Breast epithelium (tissue), 4 donors: ENCODE data around the gene ZMYM2. TPM values are rescaled to one million over a fixed set of nuclear protein-coding genes. Genes with fewer than 3 reads are reported as not detected.

Source experiments
- DNase-seq, 2 donors: peaks; one replicate each; pipeline ENCODE4 v3.0.0-alpha.2; 2019; ENCODE audit warnings: low spot score in 2 of 2
- H3K27ac ChIP-seq, 2 donors: fragments of 200-600 bp; sonication (generic) in 1 of 2; one replicate each; pipeline ENCODE4 v1.5.1; 2016 to 2019; ENCODE audit warnings: mild to moderate bottlenecking in 1 of 2
- H3K27me3 ChIP-seq, 2 donors: fragments of 200-600 bp; sonication (generic) in 1 of 2; one replicate each; pipeline versions ENCODE4 v1.5.1 to v1.6.0; 2017 to 2019; ENCODE audit warnings: control low read depth in 1 of 2, mild to moderate bottlenecking in 1 of 2
- H3K36me3 ChIP-seq: fragments of 200-600 bp; one replicate; pipeline ENCODE4 v1.5.1; 2019
- H3K4me1 ChIP-seq, 2 donors: fragments of 200-600 bp; sonication (generic); one replicate each; pipeline ENCODE4 v1.5.1; 2016 to 2019; ENCODE audit warnings: control low read depth in 1 of 2
- H3K4me3 ChIP-seq, 3 donors: fragments of 200-600 bp; sonication (generic); 1 replicate in 2 of 3; 2 replicates in 1 of 3; pipeline ENCODE4 v1.5.1; 2016 to 2019; ENCODE audit warnings: mild to moderate bottlenecking in 3 of 3, moderate library complexity in 2 of 3
- H3K9me3 ChIP-seq, 2 donors: fragments of 200-600 bp; sonication (generic) in 1 of 2; one replicate each; pipeline ENCODE4 v1.5.1; 2016 to 2019; ENCODE audit warnings: control low read depth in 1 of 2
- CTCF ChIP-seq, 3 donors: fragments of 450-650 bp; IDR thresholded peaks; one replicate each; pipeline ENCODE4 v1.5.1; 2016 to 2017; ENCODE audit warnings: antibody characterized with exemption in 3 of 3, mild to moderate bottlenecking in 3 of 3, moderate library complexity in 3 of 3
- POLR2A ChIP-seq: fragments of 450-650 bp; IDR thresholded peaks from one replicate; pipeline ENCODE4 v1.6.1; 2016; ENCODE audit warnings: antibody characterized with exemption, mild to moderate bottlenecking, moderate library complexity
- POLR2AphosphoS5 ChIP-seq, 3 donors: sonication (generic); formaldehyde crosslinking; IDR thresholded peaks; one replicate each; pipeline ENCODE4 v1.6.1; 2017; ENCODE audit warnings: antibody characterized with exemption in 3 of 3
- intact Hi-C: fragments of 100-400 bp; cut with DNase I; formaldehyde crosslinking; loops from one replicate; pipeline ENCODE4 v1.15.1; 2023; ENCODE audit warnings: low total_unique reads
- total RNA-seq, 3 donors: library from RNA; depleted of rRNA; stranded (reverse); fragments of >200 nt; gene quantifications; one replicate each; pipeline ENCODE4 v1.1.0, GENCODE V29; 2016

The ZMYM2 gene
- total RNA-seq, 3 donors from 2014 or later: 76.5 to 118 (median 93.1) TPM

GRCh38 chr13:20077086-20077485, 118.6 kb downstream of the ZMYM2 start:
- intact Hi-C loops: no loop called here
- no peak overlapping the region for H3K4me3 ChIP-seq
- TF ChIP-seq POLR2A: no peak
- no peak for TF ChIP-seq POLR2AphosphoS5 (IDR thresholded peaks at IDR 0.05)
- TF ChIP-seq CTCF (IDR thresholded peaks at IDR 0.05): no peak
- no peak overlapping the region for H3K27ac ChIP-seq
- DNase-seq: no peak
- H3K27me3 ChIP-seq: no peaks in the 10 kb centered on the region
- H3K9me3 ChIP-seq: no peaks in the 10 kb centered on the region
- H3K4me1 ChIP-seq: no peaks in the 10 kb centered on the region
- H3K36me3 ChIP-seq: no peaks in the 10 kb centered on the region

- Histone ChIP-seq H3K9me3 (no peaks in the 10 kb centered on the region), H3K27me3 (no peaks in the 10 kb centered on the region), H3K4me1 (no peaks in the 10 kb centered on the region), H3K27ac (no peak overlapping the region), H3K4me3 (no peak overlapping the region), H3K36me3 (no peaks in the 10 kb centered on the region)
- DNase-seq: no peak
- TF ChIP-seq POLR2AphosphoS5 (IDR thresholded peaks at IDR 0.05): no peak
- no peak for TF ChIP-seq POLR2A
- TF ChIP-seq CTCF (IDR thresholded peaks at IDR 0.05): no peak
- intact Hi-C loops: no loop called here
Observed at GRCh38 chr13:20080377-20081164, 122.0 kb downstream of the ZMYM2 start.

- intact Hi-C loops: no loop called here
- Histone ChIP-seq H3K36me3 (no peaks in the 10 kb centered on the region), H3K27ac (no peak overlapping the region), H3K4me1 (no peaks in the 10 kb centered on the region), H3K9me3 (no peaks in the 10 kb centered on the region), H3K27me3 (no peaks in the 10 kb centered on the region), H3K4me3 (no peak overlapping the region)
- DNase-seq: no peak
- TF ChIP-seq POLR2A: no peak
- TF ChIP-seq POLR2AphosphoS5 (IDR thresholded peaks at IDR 0.05): no peak
- no peak for TF ChIP-seq CTCF (IDR thresholded peaks at IDR 0.05)
Observed at GRCh38 chr13:20090349-20090748, 131.8 kb downstream of the ZMYM2 start.

GRCh38 chr13:20093951-20094350, 135.4 kb downstream of the ZMYM2 start:
- Histone ChIP-seq H3K9me3 (no peaks in the 10 kb centered on the region), H3K4me3 (no peak overlapping the region), H3K27me3 (peaks cover 0 to 16% of the 10 kb centered on the region in 2 donors), H3K36me3 (no peaks in the 10 kb centered on the region), H3K4me1 (no peaks in the 10 kb centered on the region), H3K27ac (no peak overlapping the region)
- no peak for DNase-seq
- intact Hi-C loops: no loop called here
- TF ChIP-seq POLR2AphosphoS5 (IDR thresholded peaks at IDR 0.05) (no peak), POLR2A (no peak), CTCF (IDR thresholded peaks at IDR 0.05) (no peak)

GRCh38 chr13:20099319-20099718, 140.8 kb downstream of the ZMYM2 start:
- TF ChIP-seq POLR2AphosphoS5 (IDR thresholded peaks at IDR 0.05) (no peak), POLR2A (no peak), CTCF (IDR thresholded peaks at IDR 0.05) (no peak)
- DNase-seq: no peak
- Histone ChIP-seq H3K4me3 (no peak overlapping the region), H3K27me3 (peaks cover 0 to 41% of the 10 kb centered on the region in 2 donors), H3K36me3 (no peaks in the 10 kb centered on the region), H3K27ac (no peak overlapping the region), H3K4me1 (no peaks in the 10 kb centered on the region), H3K9me3 (no peaks in the 10 kb centered on the region)
- intact Hi-C loops: no loop called here
